Measurements from ENCODE around the gene DHRS11.

The DHRS11 gene

DNA sequence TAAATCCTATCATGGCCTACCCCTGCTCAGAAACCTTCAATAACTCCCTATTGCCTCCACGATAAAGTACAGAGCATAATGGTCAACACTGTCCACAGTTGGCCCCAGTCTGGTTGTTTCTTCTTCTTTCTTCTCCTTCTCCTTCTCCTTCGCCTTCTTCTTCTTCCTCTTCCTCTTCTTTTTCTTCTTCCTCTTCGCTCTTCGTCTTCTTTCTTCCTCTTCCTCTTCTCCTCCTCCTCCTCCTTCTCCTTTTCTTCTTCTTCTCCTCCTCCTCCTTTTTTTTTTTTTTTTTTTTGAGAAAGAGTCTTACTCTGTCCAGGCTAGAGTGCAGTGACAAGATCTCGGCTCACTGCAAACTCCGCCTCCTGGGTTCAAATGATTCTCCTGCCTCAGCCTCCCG lies 33.5 kb downstream of the DHRS11 start:
- no peak overlapping the region for H3K4me3 ChIP-seq (ENCODE audit: low read depth, low read length)
- TF ChIP-seq CTCF (IDR thresholded peaks at IDR 0.05; ENCODE audit: low read depth, low read length): no peak
- no peak for DNase-seq (ENCODE audit: low read depth, low spot score)
- in situ Hi-C loops (cut with HindIII; ENCODE audit: low sequenced_read_pairs): no loop called here

GRCh38 chr17:36627101-36627500 lies 35.4 kb downstream of the DHRS11 start:
- in situ Hi-C loops (cut with HindIII; ENCODE audit: low sequenced_read_pairs): no loop called here
- DNase-seq (ENCODE audit: low read depth, low spot score): no peak
- TF ChIP-seq CTCF (IDR thresholded peaks at IDR 0.05; ENCODE audit: low read depth, low read length): no peak
- no peak overlapping the region for H3K4me3 ChIP-seq (ENCODE audit: low read depth, low read length)

DNA sequence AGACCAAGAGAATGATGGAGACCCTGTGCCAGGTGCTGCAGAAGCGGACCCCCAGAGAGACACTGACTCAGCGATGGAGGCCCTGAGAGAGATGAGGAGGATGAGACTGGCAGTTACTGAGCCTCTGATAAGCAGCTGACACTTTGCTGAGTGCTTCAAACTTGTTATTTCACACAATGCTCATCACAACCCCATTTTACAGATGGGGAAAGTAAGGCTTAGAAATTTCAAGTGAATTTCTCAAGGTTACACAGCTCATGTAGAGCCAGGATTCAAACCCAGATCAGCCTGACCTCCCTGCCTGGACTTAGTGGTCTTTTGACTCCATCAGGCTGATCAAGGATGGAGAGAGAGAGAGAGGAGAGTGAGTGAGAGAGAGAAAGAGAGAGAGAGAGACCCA lies 36.9 kb downstream of the DHRS11 start:
- H3K4me3 ChIP-seq (ENCODE audit: low read depth, low read length): no peak overlapping the region
- in situ Hi-C loops (cut with HindIII; ENCODE audit: low sequenced_read_pairs): no loop called here
- TF ChIP-seq CTCF (IDR thresholded peaks at IDR 0.05; ENCODE audit: low read depth, low read length): no peak
- no peak for DNase-seq (ENCODE audit: low read depth, low spot score)

DNA sequence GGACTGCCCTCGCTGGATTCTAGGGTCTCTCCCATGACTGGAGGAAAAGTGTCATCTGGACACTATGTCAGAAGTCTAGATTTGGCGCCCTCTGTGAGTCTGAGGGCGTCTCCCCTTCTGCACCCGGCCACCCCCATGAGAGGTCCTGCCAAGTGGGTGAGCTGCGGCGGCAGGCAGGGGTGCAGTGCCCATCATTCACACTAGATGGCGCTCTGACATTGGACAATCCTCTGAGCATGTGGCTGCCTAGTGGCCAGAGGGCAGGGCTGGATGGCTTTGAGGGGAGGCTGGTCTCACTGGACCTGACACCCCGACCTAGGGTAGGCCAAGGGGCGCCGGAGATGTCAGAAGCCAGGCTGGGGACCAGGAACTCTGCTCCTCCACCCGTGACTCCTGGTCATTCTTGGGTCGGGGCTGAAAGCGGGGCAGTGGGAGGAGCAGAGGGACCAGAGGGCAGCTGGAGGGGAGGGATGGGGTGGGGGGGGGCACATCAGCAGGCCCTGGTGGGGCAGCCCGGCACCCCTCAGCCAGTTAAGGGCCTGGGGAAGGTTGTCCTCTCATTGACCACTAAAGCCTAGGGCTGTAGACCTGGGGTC lies 37.7 kb downstream of the DHRS11 start:
- DNase-seq (ENCODE audit: low read depth, low spot score): peak; percentile 51
- in situ Hi-C loops (cut with HindIII; ENCODE audit: low sequenced_read_pairs): no loop called here
- no peak overlapping the region for H3K4me3 ChIP-seq (ENCODE audit: low read depth, low read length)
- TF ChIP-seq CTCF (IDR thresholded peaks at IDR 0.05; ENCODE audit: low read depth, low read length): peak; percentile 96

DNA sequence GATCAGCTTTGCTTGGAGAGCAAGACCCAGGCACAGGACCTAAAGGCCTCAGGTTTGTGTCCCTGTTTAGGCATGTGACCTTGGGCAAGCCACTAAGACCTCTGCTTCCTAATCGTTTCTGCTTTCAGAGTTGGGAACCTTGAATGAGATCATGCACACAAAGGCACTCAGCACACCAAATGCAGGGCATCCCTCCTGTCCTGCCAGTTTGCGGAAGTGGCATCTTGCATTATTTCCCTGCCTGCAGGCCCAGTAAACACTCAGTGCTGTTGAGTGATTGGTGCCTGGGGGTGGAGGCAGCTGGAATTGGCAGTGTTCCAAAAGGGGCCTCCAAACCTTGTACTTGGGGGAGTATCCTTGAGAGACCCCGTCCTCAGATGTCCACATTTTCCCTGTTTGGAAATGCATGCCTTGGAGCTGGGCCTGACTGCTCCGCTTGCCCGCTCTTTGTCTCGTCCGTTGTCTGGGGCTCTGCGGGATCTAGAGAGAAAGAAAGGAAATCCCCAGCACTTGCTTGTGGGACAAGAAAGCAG lies 38.4 kb downstream of the DHRS11 start:
- in situ Hi-C loops (cut with HindIII; ENCODE audit: low sequenced_read_pairs): no loop called here
- no peak overlapping the region for H3K4me3 ChIP-seq (ENCODE audit: low read depth, low read length)
- no peak for TF ChIP-seq CTCF (IDR thresholded peaks at IDR 0.05; ENCODE audit: low read depth, low read length)
- DNase-seq (ENCODE audit: low read depth, low spot score): no peak

DNA sequence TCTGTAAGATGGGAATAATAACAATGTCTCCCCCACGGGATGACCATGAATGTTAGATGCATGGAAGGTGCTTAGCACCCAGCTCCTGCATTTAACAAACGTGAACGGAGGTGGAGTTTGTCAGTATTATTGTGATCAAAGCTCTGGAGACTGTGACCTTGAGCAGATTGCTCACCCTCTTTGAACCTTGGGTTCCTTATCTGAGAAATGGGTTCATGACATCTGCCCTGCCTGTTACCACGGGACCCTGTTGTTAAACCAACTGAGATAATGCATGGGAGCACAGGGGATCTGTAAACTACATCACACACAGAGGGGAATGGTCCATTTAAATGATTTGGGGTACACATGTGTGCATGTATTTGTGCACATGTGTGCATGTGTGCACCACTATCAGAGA lies 39.3 kb downstream of the DHRS11 start:
- in situ Hi-C loops (cut with HindIII; ENCODE audit: low sequenced_read_pairs): no loop called here
- no peak overlapping the region for H3K4me3 ChIP-seq (ENCODE audit: low read depth, low read length)
- no peak for DNase-seq (ENCODE audit: low read depth, low spot score)
- TF ChIP-seq CTCF (IDR thresholded peaks at IDR 0.05; ENCODE audit: low read depth, low read length): no peak
